ENCODE measurements around the gene TRAF7.
"Not testable (repeated sequence)": the region's sequence is repeated elsewhere in the genome, so short reads cannot be mapped to it uniquely, and the experiment has no call there.

TRAF7 gene

DNA sequence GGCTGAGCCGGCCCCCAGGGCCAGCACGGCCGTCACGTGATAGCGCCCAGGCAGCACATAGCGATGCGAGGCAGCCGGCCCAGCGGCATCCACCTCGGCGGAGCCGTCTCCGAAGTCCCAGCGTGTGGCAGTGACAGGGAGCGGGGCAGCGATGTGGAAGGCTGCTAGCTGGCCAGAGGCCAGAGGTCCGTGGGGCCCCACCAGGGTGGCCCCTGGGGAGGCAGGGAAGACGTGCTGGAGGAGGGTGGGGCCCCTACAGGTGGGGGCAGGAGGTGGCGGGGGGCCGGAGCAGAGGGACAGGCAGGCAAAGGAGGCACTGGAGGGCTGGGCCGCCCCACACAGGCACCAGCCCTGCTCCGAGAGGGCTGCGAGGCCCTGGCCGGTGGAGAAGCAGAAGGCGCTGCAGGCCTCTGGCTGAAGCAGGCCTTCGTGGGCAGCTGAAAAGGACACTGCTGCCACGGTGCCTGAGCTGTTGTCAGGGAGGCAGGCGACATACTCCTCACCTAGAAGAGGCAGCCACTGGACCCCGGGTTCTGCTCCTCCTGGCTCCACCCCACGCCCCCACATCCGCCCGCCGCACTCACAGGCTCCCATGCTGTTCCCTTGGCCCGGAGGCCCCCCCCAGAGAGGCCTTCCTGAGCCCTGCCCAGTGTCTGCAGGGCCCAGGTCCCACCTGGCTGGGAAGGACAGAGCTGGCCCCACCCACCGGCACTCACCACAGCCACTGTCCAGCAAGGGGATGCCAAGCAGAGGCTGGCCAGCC lies 37.4 kb upstream of the TRAF7 start:
- not testable (repeated sequence) for H3K4me3 ChIP-seq (ENCODE audit: low read length); DNase-seq (ENCODE audit: low read depth, low spot score)

GRCh38 chr16:2121325-2121724 lies 34.3 kb upstream of the TRAF7 start:
- DNase-seq (ENCODE audit: low read depth, low spot score); H3K4me3 ChIP-seq (ENCODE audit: low read length): not testable (repeated sequence)

- no peak for DNase-seq (ENCODE audit: low read depth, low spot score)
- no peak overlapping the region for H3K4me3 ChIP-seq (ENCODE audit: low read length)
Measured at GRCh38 chr16:2121853-2122252, 33.7 kb upstream of the TRAF7 start.

DNA sequence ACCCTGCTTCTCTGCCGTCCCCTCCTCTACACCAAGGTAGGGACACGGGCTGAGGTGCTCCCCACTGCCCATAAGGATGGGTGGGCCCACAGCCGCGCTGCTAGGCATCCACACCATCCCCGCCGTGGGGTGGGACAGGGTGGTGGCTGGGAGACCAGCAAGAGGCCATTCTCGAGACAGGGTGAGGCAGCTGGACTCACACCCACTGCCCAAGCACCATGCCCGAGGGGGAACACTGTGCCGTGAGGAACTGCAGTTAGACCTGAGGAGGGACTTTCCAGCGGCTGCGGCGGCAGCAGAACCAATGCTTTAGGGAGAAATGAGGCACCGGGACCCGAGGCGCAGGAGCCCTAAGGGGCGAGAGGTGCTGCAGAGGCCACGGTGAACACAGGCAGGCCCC lies 33.2 kb upstream of the TRAF7 start:
- no peak overlapping the region for H3K4me3 ChIP-seq (ENCODE audit: low read length)
- DNase-seq (ENCODE audit: low read depth, low spot score): no peak

GRCh38 chr16:2122934-2123683 lies 32.5 kb upstream of the TRAF7 start:
- not testable (repeated sequence) for H3K4me3 ChIP-seq (ENCODE audit: low read length); DNase-seq (ENCODE audit: low read depth, low spot score)

- not testable (repeated sequence) for H3K4me3 ChIP-seq (ENCODE audit: low read length); DNase-seq (ENCODE audit: low read depth, low spot score)
Measured at GRCh38 chr16:2123706-2124376, 31.7 kb upstream of the TRAF7 start.

DNA sequence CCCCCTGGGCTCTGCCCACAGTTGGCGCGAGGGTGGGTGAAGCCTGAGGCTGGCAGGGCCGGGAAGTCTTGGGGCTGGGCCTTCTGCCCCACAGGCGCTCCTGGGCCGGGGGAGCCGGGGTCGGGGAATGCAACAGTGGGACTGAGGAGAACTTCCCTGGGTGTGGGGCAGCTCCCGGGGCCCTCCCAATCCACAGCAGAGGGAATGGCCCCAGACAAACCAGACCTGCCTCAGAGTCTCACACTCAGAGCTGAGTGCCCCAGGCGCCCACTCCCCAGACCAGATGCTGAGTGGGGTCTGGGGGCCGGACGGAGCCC lies 31.2 kb upstream of the TRAF7 start:
- DNase-seq (ENCODE audit: low read depth, low spot score); H3K4me3 ChIP-seq (ENCODE audit: low read length): not testable (repeated sequence)

DNA sequence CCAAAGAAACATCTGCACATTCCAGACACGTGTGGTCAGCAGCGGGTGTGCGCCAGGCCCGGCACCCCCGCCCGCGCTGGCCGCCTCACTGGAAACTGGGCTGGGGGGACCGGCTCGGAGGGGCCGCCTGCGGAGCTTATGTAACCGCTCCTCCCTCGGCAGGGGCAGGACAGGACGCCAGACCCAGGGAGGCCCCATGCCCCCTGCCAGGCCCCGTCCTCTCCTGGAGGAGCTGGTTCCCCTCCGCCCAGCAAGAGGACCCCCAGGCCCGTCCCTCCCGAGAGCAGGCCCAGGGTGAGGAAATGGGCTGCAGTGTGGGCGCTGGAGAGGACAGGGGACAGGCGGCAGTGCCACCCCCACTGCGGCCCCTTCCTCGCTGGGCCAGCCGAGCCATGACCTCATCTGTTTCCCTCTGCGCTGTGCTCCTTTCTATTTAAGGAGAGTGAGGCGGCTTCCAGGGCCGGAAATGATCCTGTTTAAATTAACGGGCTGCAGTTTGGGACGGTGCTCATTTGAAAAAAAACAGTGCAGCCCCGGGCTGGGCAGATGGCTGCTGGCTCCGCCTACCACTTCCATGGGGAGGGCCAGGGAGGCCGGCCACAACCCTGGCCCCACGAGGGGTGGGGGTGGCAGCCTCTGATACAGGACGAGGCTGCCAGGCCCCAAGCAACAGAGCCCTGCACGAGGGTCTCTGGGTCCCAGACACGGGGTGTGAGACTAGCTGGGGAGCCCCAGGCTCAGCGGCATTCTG lies 30.7 kb upstream of the TRAF7 start:
- not testable (repeated sequence) for DNase-seq (ENCODE audit: low read depth, low spot score); H3K4me3 ChIP-seq (ENCODE audit: low read length)

GRCh38 chr16:2125609-2126008 lies 30.0 kb upstream of the TRAF7 start:
- H3K4me3 ChIP-seq (ENCODE audit: low read length); DNase-seq (ENCODE audit: low read depth, low spot score): not testable (repeated sequence)

DNA sequence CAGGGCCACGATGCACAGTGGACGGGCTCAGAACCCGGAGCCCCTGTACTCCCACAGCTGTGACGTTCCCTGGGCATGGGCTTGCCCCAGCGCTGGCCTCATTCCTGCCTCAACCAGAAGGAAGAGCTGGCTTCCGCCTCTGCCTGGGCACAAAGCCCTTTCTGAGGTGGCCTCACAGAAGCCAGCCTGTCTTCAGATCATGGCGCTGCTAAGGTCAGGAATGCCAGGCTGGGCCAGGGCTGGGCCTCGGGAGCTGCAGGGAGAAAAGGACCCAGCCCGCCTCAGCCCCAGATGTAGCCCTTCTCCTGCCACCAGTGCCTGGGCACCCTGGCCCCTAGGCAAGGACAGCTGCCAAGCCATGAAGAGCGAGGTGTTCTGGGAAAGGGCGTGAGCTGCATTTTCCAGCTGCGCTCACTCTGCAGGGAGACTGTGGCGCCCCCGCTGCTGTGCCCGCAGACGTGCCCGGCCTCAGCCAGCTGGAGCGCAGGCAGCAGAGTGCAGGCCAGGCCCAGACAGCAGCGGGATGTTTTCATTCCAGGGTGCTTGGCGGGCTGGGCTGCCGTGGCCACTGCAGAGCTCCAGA lies 29.3 kb upstream of the TRAF7 start:
- DNase-seq (ENCODE audit: low read depth, low spot score); H3K4me3 ChIP-seq (ENCODE audit: low read length): not testable (repeated sequence)

DNA sequence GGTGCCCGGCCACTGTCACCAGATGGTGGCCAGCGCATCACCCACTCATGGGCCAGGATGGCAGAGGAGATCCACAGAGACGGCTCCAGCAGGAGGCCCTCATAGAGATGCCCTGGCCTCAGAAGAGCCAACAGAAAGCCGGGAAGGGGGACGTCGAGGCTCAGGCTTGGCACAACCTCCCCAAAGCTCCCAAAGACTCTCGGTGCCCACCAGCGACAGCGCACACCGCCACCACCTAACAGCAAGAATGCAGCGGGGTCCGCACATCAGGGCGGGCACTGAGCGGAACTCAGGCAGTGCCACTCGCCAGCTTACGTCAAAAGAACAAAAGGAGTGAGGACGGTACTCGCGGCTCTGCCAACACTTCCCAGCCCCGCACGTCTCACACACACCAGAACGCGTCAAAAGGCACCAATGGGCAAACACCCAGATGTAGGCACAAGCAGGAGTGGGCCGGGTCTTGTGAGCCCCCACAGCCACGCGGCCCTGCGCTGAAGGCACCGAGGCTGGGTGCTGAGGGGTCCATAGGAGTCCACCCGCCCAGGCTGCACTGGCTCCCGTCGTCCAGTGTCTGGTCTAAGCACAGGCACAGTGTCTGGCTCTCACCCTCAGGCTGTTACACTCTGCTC lies 28.5 kb upstream of the TRAF7 start:
- H3K4me3 ChIP-seq (ENCODE audit: low read length); DNase-seq (ENCODE audit: low read depth, low spot score): not testable (repeated sequence)

GRCh38 chr16:2127630-2128280 lies 27.8 kb upstream of the TRAF7 start:
- not testable (repeated sequence) for H3K4me3 ChIP-seq (ENCODE audit: low read length); DNase-seq (ENCODE audit: low read depth, low spot score)

GRCh38 chr16:2129251-2129650 lies 26.3 kb upstream of the TRAF7 start:
- H3K4me3 ChIP-seq (ENCODE audit: low read length); DNase-seq (ENCODE audit: low read depth, low spot score): not testable (repeated sequence)

DNA sequence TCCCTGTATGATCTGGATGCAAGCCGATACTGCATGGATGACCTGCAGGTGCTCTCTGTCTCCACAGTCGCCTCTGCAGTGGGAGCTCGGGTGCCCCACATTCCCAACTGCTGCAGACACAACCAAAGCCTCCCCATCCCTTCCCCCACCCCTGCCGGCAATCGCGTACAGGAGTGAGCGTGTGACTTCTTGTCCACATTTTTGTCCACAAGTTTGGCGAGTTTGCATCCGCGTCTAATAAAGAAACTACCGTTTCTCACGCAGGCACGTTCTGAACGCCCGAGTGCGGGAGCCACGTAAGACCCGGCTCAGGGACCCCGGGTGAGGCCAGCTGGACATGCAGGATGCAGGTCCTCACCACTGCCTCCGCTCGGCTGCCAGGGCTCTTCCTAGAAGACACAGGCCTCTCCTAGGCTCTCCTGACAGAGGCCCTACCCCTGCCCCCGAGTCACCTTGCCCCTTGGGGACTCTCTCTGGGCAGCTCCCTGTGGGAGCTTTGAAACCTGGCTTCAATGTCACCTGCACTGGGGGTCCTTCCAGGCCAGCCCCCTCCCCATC lies 25.6 kb upstream of the TRAF7 start:
- not testable (repeated sequence) for H3K4me3 ChIP-seq (ENCODE audit: low read length); DNase-seq (ENCODE audit: low read depth, low spot score)

GRCh38 chr16:2133797-2134196 lies 21.8 kb upstream of the TRAF7 start:
- DNase-seq (ENCODE audit: low read depth, low spot score); H3K4me3 ChIP-seq (ENCODE audit: low read length): not testable (repeated sequence)

DNA sequence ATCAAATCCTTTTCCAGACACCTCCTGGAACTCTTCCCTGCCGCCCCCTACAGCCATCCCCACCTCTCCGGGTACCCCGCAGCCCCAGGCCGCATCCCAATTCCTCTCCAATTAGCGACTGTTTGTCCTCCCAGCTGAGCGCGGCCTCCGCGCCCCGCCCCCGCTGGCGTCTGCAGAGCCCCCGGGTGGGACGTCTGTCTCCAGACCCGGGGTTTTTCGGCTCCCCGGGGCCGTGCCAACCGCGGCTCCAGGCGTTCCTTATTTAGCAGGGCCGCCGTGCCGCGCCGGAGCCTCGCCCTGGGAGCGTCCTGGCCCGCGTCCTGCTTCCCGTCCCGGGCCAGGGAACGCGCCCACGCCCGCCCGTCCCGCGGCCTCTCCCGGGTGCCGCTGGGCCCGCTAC lies 20.5 kb upstream of the TRAF7 start:
- DNase-seq (ENCODE audit: low read depth, low spot score): not testable (repeated sequence)
- peak overlapping the region; percentile 46 for H3K4me3 ChIP-seq (ENCODE audit: low read length)

- H3K4me3 ChIP-seq (ENCODE audit: low read length): peak within 1 kb of the TSS; percentile 51
- peak; percentile 92 for DNase-seq (ENCODE audit: low read depth, low spot score)
Measured at GRCh38 chr16:2135770-2136490, 19.7 kb upstream of the TRAF7 start, which contains the start of gene PKD1. Gene PKD1 (minus strand): TSS chr16:2135898. CDS start chr16:2135689, 209 bp downstream.
